Measurements from ENCODE around the gene ERCC1.

The ERCC1 gene

DNA sequence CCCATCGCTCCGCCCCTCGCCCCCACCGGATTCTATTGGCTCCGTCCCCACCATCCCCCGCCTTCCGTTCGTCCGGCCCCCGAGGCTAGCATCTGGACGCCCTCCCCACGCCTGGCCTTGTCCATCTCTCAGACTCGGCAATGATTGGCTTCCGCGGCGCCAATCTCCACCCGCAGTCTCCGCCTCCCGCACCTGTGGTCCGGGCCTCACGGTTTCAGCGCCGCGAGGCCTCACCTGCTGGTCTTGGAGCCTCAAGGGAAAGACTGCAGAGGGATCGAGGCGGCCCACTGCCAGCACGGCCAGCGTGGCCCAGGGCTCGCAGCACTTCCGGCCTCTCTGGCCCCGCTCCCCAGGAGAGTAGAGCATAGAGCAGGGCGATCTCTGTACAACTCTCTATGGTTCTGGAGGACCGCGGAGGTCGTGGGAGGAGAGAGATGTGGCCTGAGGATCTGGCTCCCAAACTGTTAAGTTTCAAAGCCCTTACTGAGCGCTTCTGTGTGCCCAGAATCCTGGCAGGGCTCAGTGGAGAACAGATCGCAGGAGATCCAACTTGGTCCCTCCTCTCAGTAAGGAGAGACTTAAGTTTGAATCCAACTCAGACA lies at the start of gene ERCC1:
Gene ERCC1 (minus strand): TSS at position 329 of the 602 bp plus-strand sequence. CDS start 543 bp downstream, outside the sequence.
- Histone ChIP-seq H3K36me3 (ENCODE audit: insufficient read depth, low read length) (peaks cover 13% of the 10 kb centered on the region; the same call in 1 of the 2 replicates), H3K4me3 (peak within 1 kb of the TSS; percentile 96), H3K9me3 (ENCODE audit: low read depth, low read length) (no peaks in the 10 kb centered on the region), H3K9ac (ENCODE audit: insufficient read length) (peak within 1 kb of the TSS; percentile 96), H3K27ac (peak within 1 kb of the TSS; percentile 82)
- no peak for DNase-seq (ENCODE audit: low read depth, low spot score)
- TF ChIP-seq EZH2 (IDR thresholded peaks at IDR 0.05) = no peak
- peak; percentile 93 for TF ChIP-seq POLR2AphosphoS5 (IDR thresholded peaks at IDR 0.05; ENCODE audit: borderline replicate concordance, low read depth, low read length)

DNA sequence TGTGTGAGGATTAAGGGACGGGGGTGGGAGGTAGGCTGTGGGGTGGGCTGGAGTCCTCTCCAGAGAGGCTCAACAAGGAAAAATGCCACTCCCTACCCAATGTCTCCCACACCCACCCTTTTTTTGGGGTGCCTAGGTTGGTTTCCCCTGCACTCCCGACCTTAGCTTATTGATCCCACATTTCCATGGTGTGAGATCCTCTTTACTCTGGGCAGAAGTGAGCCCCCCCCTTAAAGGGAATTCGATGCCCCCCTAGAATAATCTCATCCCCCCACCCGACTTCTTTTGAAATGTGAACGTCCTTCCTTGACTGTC lies 49.6 kb upstream of the ERCC1 start:
- no peaks in the 10 kb centered on the region for H3K36me3 ChIP-seq (ENCODE audit: insufficient read depth, low read length)
- TF ChIP-seq EZH2 (IDR thresholded peaks at IDR 0.05) (no peak), POLR2AphosphoS5 (IDR thresholded peaks at IDR 0.05; ENCODE audit: borderline replicate concordance, low read depth, low read length) (no peak), FOXP2 (optimal IDR thresholded peaks at IDR 0.05; ENCODE audit: control extremely low read depth, extremely low read length, insufficient read depth) (no peak)
- no peaks in the 10 kb centered on the region for H3K9me3 ChIP-seq (ENCODE audit: low read depth, low read length)
- DNase-seq (ENCODE audit: low read depth, low spot score) = no peak
- no peak overlapping the region for H3K27ac ChIP-seq
- no peak overlapping the region for H3K9ac ChIP-seq (ENCODE audit: insufficient read length)
- H3K4me3 ChIP-seq = no peak overlapping the region

DNA sequence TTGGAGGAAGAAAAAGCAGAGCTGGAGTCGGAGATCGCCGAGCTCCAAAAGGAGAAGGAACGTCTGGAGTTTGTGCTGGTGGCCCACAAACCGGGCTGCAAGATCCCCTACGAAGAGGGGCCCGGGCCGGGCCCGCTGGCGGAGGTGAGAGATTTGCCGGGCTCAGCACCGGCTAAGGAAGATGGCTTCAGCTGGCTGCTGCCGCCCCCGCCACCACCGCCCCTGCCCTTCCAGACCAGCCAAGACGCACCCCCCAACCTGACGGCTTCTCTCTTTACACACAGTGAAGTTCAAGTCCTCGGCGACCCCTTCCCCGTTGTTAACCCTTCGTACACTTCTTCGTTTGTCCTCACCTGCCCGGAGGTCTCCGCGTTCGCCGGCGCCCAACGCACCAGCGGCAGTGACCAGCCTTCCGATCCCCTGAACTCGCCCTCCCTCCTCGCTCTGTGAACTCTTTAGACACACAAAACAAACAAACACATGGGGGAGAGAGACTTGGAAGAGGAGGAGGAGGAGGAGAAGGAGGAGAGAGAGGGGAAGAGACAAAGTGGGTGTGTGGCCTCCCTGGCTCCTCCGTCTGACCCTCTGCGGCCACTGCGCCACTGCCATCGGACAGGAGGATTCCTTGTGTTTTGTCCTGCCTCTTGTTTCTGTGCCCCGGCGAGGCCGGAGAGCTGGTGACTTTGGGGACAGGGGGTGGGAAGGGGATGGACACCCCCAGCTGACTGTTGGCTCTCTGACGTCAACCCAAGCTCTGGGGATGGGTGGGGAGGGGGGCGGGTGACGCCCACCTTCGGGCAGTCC lies 49.0 kb upstream of the ERCC1 start:
- H3K36me3 ChIP-seq (ENCODE audit: insufficient read depth, low read length) = no peaks in the 10 kb centered on the region
- no peak overlapping the region for H3K4me3 ChIP-seq
- DNase-seq (ENCODE audit: low read depth, low spot score) = no peak
- TF ChIP-seq FOXP2 (optimal IDR thresholded peaks at IDR 0.05; ENCODE audit: control extremely low read depth, extremely low read length, insufficient read depth) (no peak), POLR2AphosphoS5 (IDR thresholded peaks at IDR 0.05; ENCODE audit: borderline replicate concordance, low read depth, low read length) (no peak), EZH2 (IDR thresholded peaks at IDR 0.05) (no peak)
- no peak overlapping the region for H3K9ac ChIP-seq (ENCODE audit: insufficient read length)
- no peak overlapping the region for H3K27ac ChIP-seq
- H3K9me3 ChIP-seq (ENCODE audit: low read depth, low read length) = no peaks in the 10 kb centered on the region

DNA sequence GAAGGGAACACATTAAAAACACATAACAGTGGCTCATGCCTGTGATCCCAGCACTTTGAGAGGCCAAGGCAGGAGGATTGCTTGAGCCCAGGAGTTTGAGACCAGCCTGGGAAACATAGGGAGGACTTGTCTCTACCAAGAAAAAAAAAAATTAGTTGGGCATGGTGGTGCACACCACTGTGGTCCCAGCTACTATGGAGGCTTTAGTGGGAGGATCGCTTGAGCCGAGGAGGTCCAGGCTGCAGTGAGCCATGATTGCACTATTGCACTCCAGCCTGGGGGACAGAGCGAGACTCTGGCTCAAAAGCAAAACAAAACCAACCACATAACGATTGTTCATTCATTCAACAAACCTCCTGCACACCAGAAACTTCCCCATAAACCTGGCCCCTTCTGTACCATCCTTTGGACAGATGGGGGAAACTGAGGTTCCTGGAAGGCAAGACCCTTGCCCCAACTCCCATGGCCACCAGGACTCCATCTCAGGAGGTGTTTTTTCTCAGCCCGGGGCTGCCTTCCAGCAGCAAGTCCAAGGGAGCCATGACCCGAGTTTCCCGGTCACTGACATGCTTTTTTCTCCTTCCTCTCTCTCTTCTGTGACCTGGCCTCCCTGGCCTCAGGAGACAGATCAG lies 48.3 kb upstream of the ERCC1 start:
- H3K9me3 ChIP-seq (ENCODE audit: low read depth, low read length) = no peaks in the 10 kb centered on the region
- no peak for DNase-seq (ENCODE audit: low read depth, low spot score)
- H3K36me3 ChIP-seq (ENCODE audit: insufficient read depth, low read length) = no peaks in the 10 kb centered on the region
- no peak for TF ChIP-seq POLR2AphosphoS5 (IDR thresholded peaks at IDR 0.05; ENCODE audit: borderline replicate concordance, low read depth, low read length)
- TF ChIP-seq EZH2 (IDR thresholded peaks at IDR 0.05) = no peak
- no peak for TF ChIP-seq FOXP2 (optimal IDR thresholded peaks at IDR 0.05; ENCODE audit: control extremely low read depth, extremely low read length, insufficient read depth)
- H3K9ac ChIP-seq (ENCODE audit: insufficient read length) = no peak overlapping the region
- no peak overlapping the region for H3K4me3 ChIP-seq
- no peak overlapping the region for H3K27ac ChIP-seq

DNA sequence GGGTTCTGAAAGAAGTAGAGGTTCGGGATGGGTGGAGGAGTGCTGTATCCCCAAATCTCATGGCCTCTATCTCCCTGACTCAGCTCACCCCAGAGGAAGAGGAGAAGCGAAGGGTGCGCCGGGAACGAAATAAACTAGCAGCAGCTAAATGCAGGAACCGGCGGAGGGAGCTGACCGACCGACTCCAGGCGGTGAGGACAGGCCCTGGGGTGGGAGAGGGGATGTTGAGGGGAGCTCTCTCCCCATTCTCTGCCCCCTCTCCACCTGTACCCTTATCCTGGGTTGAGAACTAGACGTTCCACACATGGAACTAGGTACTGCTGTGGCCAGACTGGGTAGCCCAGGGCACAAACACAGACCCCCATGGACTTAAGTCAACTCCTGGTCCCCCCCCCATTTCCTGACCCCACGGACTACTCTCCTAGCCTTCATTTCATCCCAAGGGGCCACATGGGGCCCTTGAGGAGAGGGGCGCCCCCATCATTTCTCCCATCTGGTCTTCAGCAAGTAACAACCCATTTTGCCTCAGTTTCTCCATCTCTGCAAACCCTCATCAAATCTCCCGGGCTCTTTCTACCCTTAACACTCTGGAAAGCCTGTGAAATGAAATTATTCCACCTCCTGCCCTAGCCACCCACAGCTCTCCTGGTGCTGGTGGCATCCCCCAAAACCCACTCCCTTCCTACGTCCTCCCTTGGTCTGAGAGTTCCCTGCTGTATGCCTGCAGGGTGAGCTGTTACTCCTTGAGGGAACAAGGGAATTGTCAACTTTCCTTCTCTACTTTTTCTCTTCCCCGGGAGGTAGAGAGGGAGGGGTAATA lies 47.6 kb upstream of the ERCC1 start:
- H3K9me3 ChIP-seq (ENCODE audit: low read depth, low read length) = no peaks in the 10 kb centered on the region
- H3K36me3 ChIP-seq (ENCODE audit: insufficient read depth, low read length) = no peaks in the 10 kb centered on the region
- H3K4me3 ChIP-seq = no peak overlapping the region
- H3K9ac ChIP-seq (ENCODE audit: insufficient read length) = no peak overlapping the region
- TF ChIP-seq FOXP2 (optimal IDR thresholded peaks at IDR 0.05; ENCODE audit: control extremely low read depth, extremely low read length, insufficient read depth) (no peak), EZH2 (IDR thresholded peaks at IDR 0.05) (no peak)
- H3K27ac ChIP-seq = no peak overlapping the region
- DNase-seq (ENCODE audit: low read depth, low spot score) = no peak

GRCh38 chr19:45470762-45471081 lies 47.0 kb upstream of the ERCC1 start:
- no peak overlapping the region for H3K9ac ChIP-seq (ENCODE audit: insufficient read length)
- H3K9me3 ChIP-seq (ENCODE audit: low read depth, low read length) = no peaks in the 10 kb centered on the region
- TF ChIP-seq EZH2 (IDR thresholded peaks at IDR 0.05) = no peak
- no peak for TF ChIP-seq POLR2AphosphoS5 (IDR thresholded peaks at IDR 0.05; ENCODE audit: borderline replicate concordance, low read depth, low read length)
- TF ChIP-seq FOXP2 (optimal IDR thresholded peaks at IDR 0.05; ENCODE audit: control extremely low read depth, extremely low read length, insufficient read depth) = no peak
- H3K36me3 ChIP-seq (ENCODE audit: insufficient read depth, low read length) = no peaks in the 10 kb centered on the region
- no peak for DNase-seq (ENCODE audit: low read depth, low spot score)
- no peak overlapping the region for H3K4me3 ChIP-seq
- no peak overlapping the region for H3K27ac ChIP-seq

- Histone ChIP-seq H3K27ac (no peak overlapping the region), H3K9me3 (ENCODE audit: low read depth, low read length) (no peaks in the 10 kb centered on the region), H3K9ac (ENCODE audit: insufficient read length) (no peak overlapping the region), H3K36me3 (ENCODE audit: insufficient read depth, low read length) (no peaks in the 10 kb centered on the region), H3K4me3 (peak overlapping the region; percentile 95)
- TF ChIP-seq EZH2 (IDR thresholded peaks at IDR 0.05) (no peak), FOXP2 (optimal IDR thresholded peaks at IDR 0.05; ENCODE audit: control extremely low read depth, extremely low read length, insufficient read depth) (no peak), POLR2AphosphoS5 (IDR thresholded peaks at IDR 0.05; ENCODE audit: borderline replicate concordance, low read depth, low read length) (no peak)
- no peak for DNase-seq (ENCODE audit: low read depth, low spot score)
Observed at GRCh38 chr19:45469945-45470761, 46.4 kb upstream of the ERCC1 start.

All from SK-N-MC (cell line).